ENCODE results near the gene SUGP2. TPM values are rescaled to one million over a fixed set of nuclear protein-coding genes. Genes with fewer than 3 reads are reported as not detected.

SUGP2 gene
- total RNA-seq, 1 experiment from 2014 or later = 95.2 TPM

GRCh38 chr19:18943465-18943864 is 89.9 kb downstream of the SUGP2 start:
- Histone ChIP-seq H2BK12ac (ENCODE audit: insufficient read length, low read depth, low read length) (no peak overlapping the region), H4K20me1 (ENCODE audit: control insufficient read depth, insufficient read depth, insufficient read length) (no peaks in the 10 kb centered on the region), H3T11ph (ENCODE audit: low read length) (no peak overlapping the region), H3K4me2 (ENCODE audit: insufficient read depth, insufficient read length, low read length) (no peak overlapping the region), H4K91ac (ENCODE audit: insufficient read length, low read depth, low read length) (no peak overlapping the region), H2AFZ (ENCODE audit: low read length) (no peak overlapping the region), H4K5ac (ENCODE audit: insufficient read length, low read depth, low read length) (no peak overlapping the region), H3K18ac (ENCODE audit: insufficient read length, low read depth, low read length) (no peak overlapping the region), H3K9me3 (ENCODE audit: control insufficient read depth, low read depth, low read length) (no peaks in the 10 kb centered on the region), H2BK120ac (ENCODE audit: low read depth, low read length, poor library complexity, severe bottlenecking) (no peak overlapping the region), H3K56ac (ENCODE audit: insufficient read length, low read depth, low read length) (no peak overlapping the region), H3K79me1 (ENCODE audit: insufficient read depth, low read depth, low read length, poor library complexity, severe bottlenecking) (no peaks in the 10 kb centered on the region), H3K9ac (ENCODE audit: extremely low read depth, insufficient read length, low read length) (no peak overlapping the region), H2AK5ac (ENCODE audit: insufficient read length, low read length) (no peak overlapping the region), H3K4me1 (ENCODE audit: insufficient read depth, low read length) (no peaks in the 10 kb centered on the region), H4K8ac (replicated peaks; ENCODE audit: insufficient read length, low read depth, low read length) (no peak overlapping the region), H3K23me2 (ENCODE audit: insufficient read length, low read depth, low read length, poor library complexity, severe bottlenecking) (peaks cover 7% of the 10 kb centered on the region), H3K79me2 (ENCODE audit: insufficient read depth, low read length) (no peaks in the 10 kb centered on the region), H3K27ac (ENCODE audit: insufficient read length, low read depth, low read length) (no peak overlapping the region), H3K27me3 (ENCODE audit: insufficient read depth, low read length) (no peaks in the 10 kb centered on the region), H2BK5ac (ENCODE audit: insufficient read length, low read length) (no peak overlapping the region), H2BK15ac (ENCODE audit: low read depth, low read length) (no peak overlapping the region), H3K4ac (ENCODE audit: low read depth, low read length) (no peak overlapping the region), H3K14ac (ENCODE audit: insufficient read depth, low read length) (no peak overlapping the region), H2BK20ac (ENCODE audit: low read depth, low read length, poor library complexity, severe bottlenecking) (no peak overlapping the region), H3K23ac (ENCODE audit: insufficient read length, low read depth, low read length) (no peak overlapping the region)
- H3K9me3 Mint-ChIP-seq = peaks cover 0 to 2% of the 10 kb centered on the region in 2 experiments; a peak in 1 of 5 replicates
- no CpG with 5 or more reads among the region's 4 CpGs for WGBS (ENCODE audit: extremely low coverage, insufficient read length, low lambda C conversion rate)
- H3K27me3 Mint-ChIP-seq (ENCODE audit: low read depth) = peaks cover 54% of the 10 kb centered on the region
- no peak for TF ChIP-seq CTCF (conservative IDR thresholded peaks at IDR 0.05)
- H3K4me1 Mint-ChIP-seq = peaks cover 11 to 29% of the 10 kb centered on the region in 2 experiments
- H3K36me3 Mint-ChIP-seq (ENCODE audit: insufficient read depth in 1 of 3, low read depth in 3 of 3) = peaks cover 0 to 6% (median 4%) of the 10 kb centered on the region in 3 experiments; a peak in 5 of 7 replicates
- DNase-seq = no peak
- H3K27ac Mint-ChIP-seq = no peak overlapping the region
- no peak overlapping the region for H3K4me3 Mint-ChIP-seq
